ENCODE data around the gene NT5C. TPM values are rescaled to one million over a fixed set of nuclear protein-coding genes. Genes with fewer than 3 reads are reported as not detected.

The NT5C gene
- total RNA-seq, 1 donor from 2014 or later = 20.8 TPM

DNA sequence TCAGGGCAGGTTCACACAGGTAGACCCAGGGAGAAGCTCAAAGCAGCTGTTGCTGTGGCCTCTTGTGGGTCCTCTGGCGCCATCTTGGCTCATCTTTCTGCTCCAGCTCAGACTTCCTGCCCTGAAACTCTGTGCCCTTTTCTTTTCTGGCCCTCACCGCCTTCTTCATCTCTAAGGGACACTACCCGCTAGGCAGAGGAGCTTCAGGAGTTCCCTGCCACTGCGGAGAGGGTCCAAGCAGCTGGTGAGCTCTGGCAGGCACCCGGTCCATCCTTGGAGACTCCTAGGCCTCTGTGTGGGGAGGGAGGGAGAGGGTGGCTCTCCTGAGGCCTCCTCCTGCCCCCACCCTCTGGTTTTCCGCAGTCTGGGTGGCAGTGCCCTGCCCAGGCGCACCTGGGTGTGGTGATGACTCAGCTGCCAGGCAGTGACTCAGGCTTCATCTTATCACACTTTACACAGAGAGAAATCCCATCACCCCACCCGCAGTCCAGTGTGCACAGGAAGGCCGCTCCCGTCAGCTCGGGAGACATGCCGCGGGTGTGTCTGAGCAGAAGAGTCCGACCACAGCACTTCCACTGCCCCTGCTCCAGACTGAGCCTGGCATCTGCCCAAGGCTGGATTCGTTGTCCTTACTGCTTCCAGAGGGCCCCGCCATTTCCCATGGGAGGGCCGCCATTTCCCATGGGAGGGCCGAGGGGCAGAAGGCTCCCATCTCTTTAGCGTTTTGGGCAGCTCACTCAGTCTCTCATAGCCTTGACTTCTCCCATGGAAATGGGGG lies 7.3 kb downstream of the NT5C start:
- FAIRE-seq = no peak
- DNase-seq (ENCODE audit: low spot score in 2 of 2) = no peak

DNA sequence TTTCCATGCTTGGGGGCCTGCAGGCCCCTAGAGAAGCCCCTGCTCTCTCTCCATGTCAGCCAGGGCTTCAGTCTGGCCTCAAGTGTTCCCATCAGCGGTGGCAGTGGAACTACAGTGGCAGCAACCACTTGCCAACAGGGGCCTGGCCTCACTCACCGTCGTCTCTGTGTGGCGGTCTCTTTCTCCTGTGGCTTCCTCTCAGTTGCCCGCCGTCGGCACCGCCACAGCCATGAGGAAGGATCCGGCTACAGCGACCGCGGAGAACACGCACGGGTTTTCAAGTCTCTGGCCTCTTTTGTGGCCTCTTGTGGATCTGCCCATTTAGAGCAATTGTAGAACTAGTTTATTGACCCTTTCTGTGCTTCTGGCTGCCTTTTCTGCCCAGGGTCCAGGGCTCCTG lies 13.2 kb downstream of the NT5C start:
- DNase-seq (ENCODE audit: low spot score in 2 of 2) (no peak), FAIRE-seq (no peak)

DNA sequence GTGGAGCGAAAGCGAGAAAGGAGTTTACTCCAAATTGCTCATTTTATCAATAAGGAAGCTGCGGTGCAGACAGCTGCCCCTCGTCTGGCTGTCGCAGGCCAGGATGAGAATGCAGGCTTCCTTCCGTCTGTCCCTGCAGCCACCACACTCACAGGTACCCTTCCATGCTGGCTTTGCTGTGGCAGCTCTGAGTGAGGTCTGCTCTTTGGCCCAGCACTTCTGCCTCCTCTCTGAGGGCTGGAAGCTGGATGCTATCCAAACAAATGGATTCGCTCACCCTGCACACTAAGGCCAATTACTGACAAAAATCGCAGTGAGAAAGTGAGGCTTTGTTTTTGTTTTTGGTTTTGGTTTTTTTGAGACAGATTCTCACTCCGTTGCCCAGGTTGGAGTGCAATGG lies 14.8 kb downstream of the NT5C start:
- no peak for DNase-seq (ENCODE audit: low spot score in 2 of 2)
- no peak for FAIRE-seq

GRCh38 chr17:75115555-75115954 lies 16.0 kb downstream of the NT5C start:
- DNase-seq (ENCODE audit: low spot score in 2 of 2) = no peak
- no peak for FAIRE-seq

- FAIRE-seq = no peak
Observed at GRCh38 chr17:75114552-75115314, 16.8 kb downstream of the NT5C start.

GRCh38 chr17:75113798-75114551 lies 17.6 kb downstream of the NT5C start:
- no peak for FAIRE-seq
- peak; percentile 67 to 81 for DNase-seq (ENCODE audit: low spot score in 2 of 2)

More at GRCh38 chr17:75114552-75115314, 16.8 kb downstream of the NT5C start:
- DNase-seq (ENCODE audit: low spot score in 2 of 2) = no peak

- DNase-seq (ENCODE audit: low spot score in 2 of 2) (no peak), FAIRE-seq (no peak)
Observed at GRCh38 chr17:75111777-75112335, 19.7 kb downstream of the NT5C start.

- FAIRE-seq (no peak), DNase-seq (ENCODE audit: low spot score in 2 of 2) (no peak)
Observed at GRCh38 chr17:75110234-75110937, 21.2 kb downstream of the NT5C start.

DNA sequence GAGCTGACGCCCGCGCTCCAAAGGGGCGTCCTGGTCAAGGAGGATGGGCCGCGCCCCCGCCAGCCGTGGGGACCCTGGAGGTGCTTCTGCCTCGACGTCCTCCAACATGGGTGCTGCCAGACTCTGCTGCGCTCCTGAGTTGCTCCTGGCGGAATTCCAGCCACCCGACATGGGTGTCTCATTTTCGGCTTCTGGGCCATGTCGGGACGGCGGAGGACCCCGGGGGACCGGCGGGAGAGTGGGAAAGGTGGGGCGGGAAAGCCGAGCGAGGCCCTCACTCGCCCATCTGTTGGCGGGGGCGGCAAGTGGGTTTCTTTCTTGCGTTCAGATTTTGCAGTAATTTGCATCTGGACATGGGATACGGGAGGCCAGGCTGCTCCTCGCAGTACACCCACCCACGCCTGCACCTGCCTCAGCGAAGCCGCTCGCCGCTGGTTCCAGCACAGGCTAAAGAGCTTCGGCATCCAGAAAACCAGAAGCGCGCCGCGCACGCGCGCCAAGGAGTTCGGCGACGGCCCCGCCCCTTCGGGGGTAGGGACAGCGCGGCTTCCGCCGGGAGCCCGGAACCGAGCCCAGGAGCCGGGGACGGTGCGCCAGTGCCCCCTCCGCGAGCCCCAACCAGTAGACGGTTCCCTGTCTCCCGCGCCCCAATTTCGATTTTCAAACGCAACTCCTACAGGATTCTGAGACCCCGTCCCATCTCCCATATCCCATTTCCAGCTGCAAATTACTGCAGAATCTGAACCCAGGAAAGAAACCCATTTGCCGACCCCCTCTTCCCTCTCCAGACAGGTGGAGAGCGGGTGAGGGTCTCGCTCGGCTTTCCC lies 21.9 kb downstream of the NT5C start, which contains the start of gene ARMC7:
ARMC7 (plus strand) TSS at position 563 of the 827 bp plus-strand sequence. CDS start 320 bp downstream, outside the sequence.
- no peak for FAIRE-seq
- peak; percentile 87 to 95 for DNase-seq (ENCODE audit: low spot score in 2 of 2)

DNA sequence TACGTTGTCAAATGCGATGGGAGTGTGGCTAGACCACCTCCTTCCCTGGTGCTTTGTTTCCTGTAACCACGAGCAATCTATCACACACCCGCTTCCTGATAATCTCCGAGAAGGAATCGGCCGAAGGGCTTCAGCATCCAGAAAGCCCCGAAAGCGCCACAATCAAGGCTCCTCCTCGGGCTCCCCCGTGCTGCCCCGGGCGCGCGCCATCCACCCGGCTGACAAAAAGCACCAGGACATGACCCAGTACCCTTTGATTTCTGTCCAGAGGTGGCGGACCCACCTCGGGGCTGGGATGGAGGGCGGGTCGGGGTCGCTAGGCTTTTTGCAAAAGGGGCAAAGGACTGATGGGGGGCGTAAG lies 22.5 kb downstream of the NT5C start:
- DNase-seq (ENCODE audit: low spot score in 2 of 2) = no peak
- FAIRE-seq = no peak

DNA sequence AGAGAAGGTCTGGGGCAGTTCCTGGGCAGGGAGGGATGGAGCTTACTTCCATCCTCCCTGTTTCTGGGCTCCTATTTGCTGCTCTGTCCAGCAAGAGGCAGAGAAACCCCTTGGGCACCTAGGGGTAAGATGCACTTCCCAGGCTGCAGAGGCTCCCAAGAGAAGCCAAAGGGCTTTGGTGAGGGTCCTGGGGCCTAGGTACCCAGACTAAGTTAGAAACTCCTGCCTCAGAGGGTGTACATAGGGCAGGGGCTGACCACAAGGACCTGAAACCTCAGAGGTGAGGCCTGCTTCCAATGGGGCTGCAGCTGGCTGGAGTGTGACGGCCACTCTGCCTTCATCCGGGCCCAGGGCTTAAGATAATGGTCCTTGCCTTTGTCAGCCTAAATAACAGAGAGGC lies 23.3 kb downstream of the NT5C start:
- DNase-seq (ENCODE audit: low spot score in 2 of 2) (no peak), FAIRE-seq (no peak)

- no peak for FAIRE-seq
- DNase-seq (ENCODE audit: low spot score in 2 of 2) = peak in 1 of 2 donors; percentile 69
Observed at GRCh38 chr17:75105126-75106080, 26.1 kb downstream of the NT5C start.

DNA sequence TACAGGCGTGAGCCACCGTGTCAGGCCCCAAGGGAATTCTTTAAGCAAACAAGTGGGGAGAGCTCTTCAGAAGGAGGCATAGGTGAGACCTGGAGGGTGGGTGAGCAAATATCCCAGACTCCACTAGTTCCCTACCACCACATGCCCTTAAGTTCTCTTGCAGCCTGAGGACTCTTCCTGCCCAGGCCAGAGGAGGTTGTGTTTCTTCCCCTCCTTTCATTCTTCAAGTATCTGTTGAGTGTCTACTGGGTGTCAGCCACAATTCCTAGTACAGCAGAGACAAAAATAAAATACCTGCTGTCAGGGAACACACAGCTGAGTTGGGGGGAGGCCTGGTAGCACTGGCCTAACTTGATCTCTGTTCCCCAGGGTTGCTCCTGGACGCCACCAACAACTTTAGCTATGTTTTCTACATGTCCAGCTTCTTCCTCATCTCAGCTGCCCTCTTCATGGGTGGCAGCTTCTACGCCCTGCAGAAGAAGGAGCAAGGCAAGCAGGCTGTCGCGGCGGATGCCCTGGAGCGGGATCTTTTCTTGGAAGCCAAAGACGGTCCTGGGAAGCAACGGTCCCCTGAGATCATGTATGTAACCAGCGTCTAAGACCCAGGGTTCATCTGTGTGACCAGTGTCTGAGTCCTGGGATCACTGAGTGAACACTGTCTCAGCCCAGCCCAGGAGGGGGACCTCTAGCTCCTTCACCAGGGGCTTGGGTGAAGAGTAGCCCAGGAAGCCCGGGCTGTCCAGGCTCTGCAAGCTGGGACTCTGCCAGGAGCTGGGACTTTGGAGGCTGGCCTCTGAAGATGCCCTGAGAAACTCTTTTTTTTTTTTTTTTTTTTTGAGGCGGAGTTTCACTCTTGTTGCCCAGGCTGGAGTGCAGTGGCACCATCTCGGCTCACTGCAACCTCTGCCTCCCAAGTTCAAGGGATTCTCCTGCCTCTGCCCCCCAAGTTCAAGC lies 27.7 kb downstream of the NT5C start:
- FAIRE-seq (no peak), DNase-seq (ENCODE audit: low spot score in 2 of 2) (no peak)

DNA sequence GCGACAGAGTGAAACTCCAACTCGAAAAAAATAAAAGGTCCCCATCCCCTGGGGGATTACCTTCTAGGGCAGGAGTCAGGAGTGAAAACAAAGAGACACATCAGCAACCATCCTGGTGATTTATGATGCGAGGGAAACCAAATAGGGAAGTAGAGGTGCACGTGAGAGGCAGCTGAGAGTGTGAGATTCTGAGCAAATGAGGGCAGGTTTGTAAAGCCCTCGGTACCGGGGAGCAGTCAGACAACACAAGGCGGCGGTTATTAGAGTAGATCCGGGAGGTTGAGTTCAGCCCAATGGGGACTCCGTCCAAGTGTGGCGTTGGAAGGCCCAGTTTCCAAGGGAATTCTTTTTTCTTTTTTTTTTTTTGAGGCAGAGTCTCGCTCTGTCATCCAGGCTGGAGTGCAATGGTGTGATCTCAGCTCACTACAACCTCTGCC lies 29.1 kb downstream of the NT5C start:
- no peak for DNase-seq (ENCODE audit: low spot score in 2 of 2)
- no peak for FAIRE-seq

GRCh38 chr17:75099881-75100595 lies 31.5 kb downstream of the NT5C start:
- FAIRE-seq (no peak), DNase-seq (ENCODE audit: low spot score in 2 of 2) (no peak)

GRCh38 chr17:75098861-75099260 lies 32.7 kb downstream of the NT5C start:
- DNase-seq (ENCODE audit: low spot score in 2 of 2) (no peak), FAIRE-seq (no peak)
